CD4-positive, alpha-beta T cell (primary cell): ENCODE results near the gene LHCGR. TPM values are rescaled to one million over a fixed set of nuclear protein-coding genes. Genes with fewer than 3 reads are reported as not detected.

Experiments used
- ATAC-seq: fragments of 200-7000 bp; cut with Tn5 transposase; one replicate; pipeline ENCODE4 v1.10.0; 2022; ENCODE audit warnings: mild to moderate bottlenecking; ENCODE audit not compliant: poor library complexity
- CTCF ChIA-PET: fragments of 350-600 bp; sonication (Branson Sonifier 250); formaldehyde crosslinking; loops from one replicate; lab custom pipeline; 2021; ENCODE audit warnings: antibody characterized with exemption, inconsistent platforms; lab: Charles Lee
- POLR2A ChIA-PET: fragments of 350-600 bp; sonication (Branson Sonifier 250); formaldehyde crosslinking; loops from one replicate; lab custom pipeline; 2021; ENCODE audit warnings: antibody characterized with exemption, inconsistent platforms; lab: Charles Lee
- DNase-seq, 14 experiments: peaks; one replicate each; pipeline ENCODE4 v3.0.0-alpha.2; 2013 to 2020; ENCODE audit warnings: mixed read lengths in 2 of 14
- H3K27ac ChIP-seq, 2 donors: one replicate each; pipeline versions ENCODE4 v1.5.1 to v1.7.0; 2013; ENCODE audit warnings: low read length in 2 of 2, low read depth in 1 of 2, mild to moderate bottlenecking in 1 of 2
- H3K27me3 ChIP-seq, 2 experiments: 1 replicate in 1 of 2; 2 replicates in 1 of 2; pipeline versions ENCODE4 v1.6.1 to v1.7.0; 2013; ENCODE audit warnings: low read length in 2 of 2, control low read depth in 1 of 2, mild to moderate bottlenecking in 1 of 2, moderate library complexity in 1 of 2; ENCODE audit not compliant: insufficient read depth in 2 of 2, control insufficient read depth in 1 of 2
- H3K36me3 ChIP-seq: one replicate; pipeline ENCODE4 v1.6.1; 2013; ENCODE audit warnings: low read length, control low read depth; ENCODE audit not compliant: insufficient read depth
- H3K4me1 ChIP-seq: one replicate; pipeline ENCODE4 v1.6.1; 2013; ENCODE audit warnings: low read length, control low read depth; ENCODE audit not compliant: insufficient read depth
- H3K4me3 ChIP-seq: one replicate; pipeline ENCODE4 v1.5.1; 2013; ENCODE audit warnings: mild to moderate bottlenecking, low read length, moderate library complexity
- H3K9me3 ChIP-seq, 2 experiments: 1 replicate in 1 of 2; 2 replicates in 1 of 2; pipeline versions ENCODE4 v1.6.1 to v1.7.0; 2013; ENCODE audit warnings: low read length in 2 of 2, mild to moderate bottlenecking in 2 of 2, control low read depth in 1 of 2, moderate library complexity in 1 of 2; ENCODE audit not compliant: control insufficient read depth in 1 of 2, insufficient read depth in 1 of 2
- H3K27ac Mint-ChIP-seq: one replicate; pipeline ENCODE4 v1.8.0; 2020; ENCODE audit warnings: mixed read lengths
- H3K27me3 Mint-ChIP-seq: one replicate; pipeline ENCODE4 v1.8.0; 2021; ENCODE audit warnings: mixed read lengths
- H3K36me3 Mint-ChIP-seq: one replicate; pipeline ENCODE4 v1.8.0; 2021; ENCODE audit warnings: low read depth, mixed read lengths
- H3K4me1 Mint-ChIP-seq: one replicate; pipeline ENCODE4 v1.8.0; 2021; ENCODE audit warnings: low read depth, mixed read lengths
- H3K4me3 Mint-ChIP-seq: one replicate; pipeline ENCODE4 v1.8.0; 2020; ENCODE audit warnings: mild to moderate bottlenecking, mixed read lengths
- H3K9me3 Mint-ChIP-seq: one replicate; pipeline ENCODE4 v1.8.0; 2020; ENCODE audit warnings: mixed read lengths
- CTCF ChIP-seq: fragments of 200-600 bp; IDR thresholded peaks from one replicate; pipeline ENCODE4 v1.8.0; 2022; ENCODE audit warnings: antibody characterized with exemption, mild to moderate bottlenecking
- intact Hi-C, 2 experiments: fragments of 100-400 bp; cut with DNase I in 1 of 2; cut with micrococcal nuclease in 1 of 2; formaldehyde crosslinking; loops; one replicate each; pipeline versions ENCODE4 v1.15.1 to v1.9.0; 2023 to 2025; cut with DNase I, micrococcal nuclease
- total RNA-seq, 174 experiments: library from RNA in 2 of 174; stranded (reverse) in 2 of 174; gene quantifications; one replicate each; pipeline ENCODE4 v1.2.3 and lab custom pipeline; 2021 to 2026

The LHCGR gene
- total RNA-seq, 2 experiments from 2014 or later = not detected

GRCh38 chr2:48753228-48753627 lies 2.3 kb downstream of the LHCGR start:
- Mint-ChIP-seq H3K9me3 (no peaks in the 10 kb centered on the region), H3K4me3 (no peak overlapping the region), H3K4me1 (no peaks in the 10 kb centered on the region), H3K27me3 (peaks cover 46% of the 10 kb centered on the region), H3K27ac (no peak overlapping the region), H3K36me3 (no peaks in the 10 kb centered on the region)
- no peak overlapping the region for H3K4me3 ChIP-seq
- POLR2A ChIA-PET = no interaction called here
- peaks cover 0 to 11% of the 10 kb centered on the region in 2 experiments for H3K9me3 ChIP-seq
- no peak for TF ChIP-seq CTCF
- H3K4me1 ChIP-seq = no peaks in the 10 kb centered on the region
- H3K27ac ChIP-seq = no peak overlapping the region
- CTCF ChIA-PET = no interaction called here
- no peaks in the 10 kb centered on the region for H3K36me3 ChIP-seq
- ATAC-seq (no peak), DNase-seq (no peak)
- H3K27me3 ChIP-seq = peaks cover 15 to 26% of the 10 kb centered on the region in 2 experiments
- intact Hi-C loops = no loop called here

GRCh38 chr2:48750128-48750739 lies 5.3 kb downstream of the LHCGR start:
- no peaks in the 10 kb centered on the region for H3K36me3 Mint-ChIP-seq
- peaks cover 7 to 19% of the 10 kb centered on the region in 2 experiments for H3K27me3 ChIP-seq
- TF ChIP-seq CTCF = no peak
- peaks cover 32% of the 10 kb centered on the region for H3K27me3 Mint-ChIP-seq
- intact Hi-C loops = no loop called here
- no peaks in the 10 kb centered on the region for H3K36me3 ChIP-seq
- H3K4me3 ChIP-seq = no peak overlapping the region
- H3K27ac ChIP-seq = no peak overlapping the region
- no peak overlapping the region for H3K4me3 Mint-ChIP-seq
- H3K4me1 ChIP-seq = no peaks in the 10 kb centered on the region
- no peak for ATAC-seq
- no peaks in the 10 kb centered on the region for H3K4me1 Mint-ChIP-seq
- DNase-seq = no peak
- ChIA-PET POLR2A (no interaction called here), CTCF (no interaction called here)
- no peak overlapping the region for H3K27ac Mint-ChIP-seq
- peaks cover 0 to 6% of the 10 kb centered on the region in 2 experiments for H3K9me3 ChIP-seq
- H3K9me3 Mint-ChIP-seq = no peaks in the 10 kb centered on the region

- H3K27me3 Mint-ChIP-seq = peaks cover 26% of the 10 kb centered on the region
- ATAC-seq (no peak), DNase-seq (no peak)
- no peak for TF ChIP-seq CTCF
- H3K4me1 Mint-ChIP-seq = no peaks in the 10 kb centered on the region
- Histone ChIP-seq H3K36me3 (no peaks in the 10 kb centered on the region), H3K27ac (no peak overlapping the region), H3K9me3 (no peaks in the 10 kb centered on the region), H3K4me3 (no peak overlapping the region), H3K4me1 (no peaks in the 10 kb centered on the region), H3K27me3 (peaks cover 0 to 13% of the 10 kb centered on the region in 2 experiments)
- intact Hi-C loops = no loop called here
- no peaks in the 10 kb centered on the region for H3K36me3 Mint-ChIP-seq
- H3K4me3 Mint-ChIP-seq = no peak overlapping the region
- H3K27ac Mint-ChIP-seq = no peak overlapping the region
- ChIA-PET POLR2A (no interaction called here), CTCF (no interaction called here)
- H3K9me3 Mint-ChIP-seq = no peaks in the 10 kb centered on the region
Observed at GRCh38 chr2:48749291-48750127, 6.0 kb downstream of the LHCGR start.
